HepG2 (cell line): ENCODE measurements around the gene RASSF8.

ENCODE experiments used
- ATF2 ChIP-seq: sonication (generic); formaldehyde crosslinking; IDR thresholded peaks from 2 replicates; pipeline ENCODE4 v1.4.0; 2020; ENCODE audit warnings: missing genetic modification reagents
- LRRFIP1 ChIP-seq: sonication (generic); formaldehyde crosslinking; conservative IDR thresholded peaks from 2 replicates; pipeline ENCODE4 v1.4.0; 2020; ENCODE audit warnings: missing genetic modification reagents
- NFKBIZ ChIP-seq: IDR thresholded peaks from 2 replicates; pipeline ENCODE4 v1.6.1; 2018; ENCODE audit warnings: missing genetic modification reagents, missing compliant biosample characterization
- TAF1 ChIP-seq: sonication (generic); formaldehyde crosslinking; IDR thresholded peaks from 2 replicates; pipeline ENCODE4 v1.4.0; 2020; ENCODE audit warnings: missing genetic modification reagents
- TBL1XR1 ChIP-seq: fragments of 150-350 bp; IDR thresholded peaks from 2 replicates; pipeline ENCODE4 v1.6.1; 2014; ENCODE audit warnings: borderline replicate concordance, low read length; ENCODE audit not compliant: partially characterized antibody
- ZFP41 ChIP-seq: sonication (generic); formaldehyde crosslinking; IDR thresholded peaks from 2 replicates; pipeline ENCODE4 v1.4.0; 2020; ENCODE audit warnings: mild to moderate bottlenecking, missing genetic modification reagents, borderline replicate concordance
- ZNF605 ChIP-seq: sonication (generic); formaldehyde crosslinking; IDR thresholded peaks from 2 replicates; pipeline ENCODE4 v1.8.0; 2022; ENCODE audit warnings: mild to moderate bottlenecking, missing genetic modification reagents
- TF ChIP-seq, protein P1 (sequence below): sonication (generic); formaldehyde crosslinking; IDR thresholded peaks from 2 replicates; pipeline ENCODE4 v1.4.0; 2020; ENCODE audit warnings: mild to moderate bottlenecking, missing genetic modification reagents
- TF ChIP-seq, protein P2 (sequence below): sonication (generic); formaldehyde crosslinking; IDR thresholded peaks from 2 replicates; pipeline ENCODE4 v1.5.0; 2020; ENCODE audit warnings: mild to moderate bottlenecking, missing genetic modification reagents, moderate library complexity
- TF ChIP-seq, protein P3 (sequence below): sonication (generic); formaldehyde crosslinking; IDR thresholded peaks from 2 replicates; pipeline ENCODE4 v1.4.0; 2020; ENCODE audit warnings: missing genetic modification reagents

- TF ChIP-seq ZFP41 (CRISPR knock-in tag) (no peak), NFKBIZ (CRISPR knock-in tag) (no peak), ZNF605 (CRISPR knock-in tag) (no peak), TBL1XR1 (no peak), LRRFIP1 (CRISPR knock-in tag) (no peak), ATF2 (CRISPR knock-in tag) (no peak), TAF1 (CRISPR knock-in tag) (no peak)
- TF ChIP-seq, protein P1, sequence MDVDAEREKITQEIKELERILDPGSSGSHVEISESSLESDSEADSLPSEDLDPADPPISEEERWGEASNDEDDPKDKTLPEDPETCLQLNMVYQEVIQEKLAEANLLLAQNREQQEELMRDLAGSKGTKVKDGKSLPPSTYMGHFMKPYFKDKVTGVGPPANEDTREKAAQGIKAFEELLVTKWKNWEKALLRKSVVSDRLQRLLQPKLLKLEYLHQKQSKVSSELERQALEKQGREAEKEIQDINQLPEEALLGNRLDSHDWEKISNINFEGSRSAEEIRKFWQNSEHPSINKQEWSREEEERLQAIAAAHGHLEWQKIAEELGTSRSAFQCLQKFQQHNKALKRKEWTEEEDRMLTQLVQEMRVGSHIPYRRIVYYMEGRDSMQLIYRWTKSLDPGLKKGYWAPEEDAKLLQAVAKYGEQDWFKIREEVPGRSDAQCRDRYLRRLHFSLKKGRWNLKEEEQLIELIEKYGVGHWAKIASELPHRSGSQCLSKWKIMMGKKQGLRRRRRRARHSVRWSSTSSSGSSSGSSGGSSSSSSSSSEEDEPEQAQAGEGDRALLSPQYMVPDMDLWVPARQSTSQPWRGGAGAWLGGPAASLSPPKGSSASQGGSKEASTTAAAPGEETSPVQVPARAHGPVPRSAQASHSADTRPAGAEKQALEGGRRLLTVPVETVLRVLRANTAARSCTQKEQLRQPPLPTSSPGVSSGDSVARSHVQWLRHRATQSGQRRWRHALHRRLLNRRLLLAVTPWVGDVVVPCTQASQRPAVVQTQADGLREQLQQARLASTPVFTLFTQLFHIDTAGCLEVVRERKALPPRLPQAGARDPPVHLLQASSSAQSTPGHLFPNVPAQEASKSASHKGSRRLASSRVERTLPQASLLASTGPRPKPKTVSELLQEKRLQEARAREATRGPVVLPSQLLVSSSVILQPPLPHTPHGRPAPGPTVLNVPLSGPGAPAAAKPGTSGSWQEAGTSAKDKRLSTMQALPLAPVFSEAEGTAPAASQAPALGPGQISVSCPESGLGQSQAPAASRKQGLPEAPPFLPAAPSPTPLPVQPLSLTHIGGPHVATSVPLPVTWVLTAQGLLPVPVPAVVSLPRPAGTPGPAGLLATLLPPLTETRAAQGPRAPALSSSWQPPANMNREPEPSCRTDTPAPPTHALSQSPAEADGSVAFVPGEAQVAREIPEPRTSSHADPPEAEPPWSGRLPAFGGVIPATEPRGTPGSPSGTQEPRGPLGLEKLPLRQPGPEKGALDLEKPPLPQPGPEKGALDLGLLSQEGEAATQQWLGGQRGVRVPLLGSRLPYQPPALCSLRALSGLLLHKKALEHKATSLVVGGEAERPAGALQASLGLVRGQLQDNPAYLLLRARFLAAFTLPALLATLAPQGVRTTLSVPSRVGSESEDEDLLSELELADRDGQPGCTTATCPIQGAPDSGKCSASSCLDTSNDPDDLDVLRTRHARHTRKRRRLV (CRISPR knock-in tag): no peak
- TF ChIP-seq, protein P2, sequence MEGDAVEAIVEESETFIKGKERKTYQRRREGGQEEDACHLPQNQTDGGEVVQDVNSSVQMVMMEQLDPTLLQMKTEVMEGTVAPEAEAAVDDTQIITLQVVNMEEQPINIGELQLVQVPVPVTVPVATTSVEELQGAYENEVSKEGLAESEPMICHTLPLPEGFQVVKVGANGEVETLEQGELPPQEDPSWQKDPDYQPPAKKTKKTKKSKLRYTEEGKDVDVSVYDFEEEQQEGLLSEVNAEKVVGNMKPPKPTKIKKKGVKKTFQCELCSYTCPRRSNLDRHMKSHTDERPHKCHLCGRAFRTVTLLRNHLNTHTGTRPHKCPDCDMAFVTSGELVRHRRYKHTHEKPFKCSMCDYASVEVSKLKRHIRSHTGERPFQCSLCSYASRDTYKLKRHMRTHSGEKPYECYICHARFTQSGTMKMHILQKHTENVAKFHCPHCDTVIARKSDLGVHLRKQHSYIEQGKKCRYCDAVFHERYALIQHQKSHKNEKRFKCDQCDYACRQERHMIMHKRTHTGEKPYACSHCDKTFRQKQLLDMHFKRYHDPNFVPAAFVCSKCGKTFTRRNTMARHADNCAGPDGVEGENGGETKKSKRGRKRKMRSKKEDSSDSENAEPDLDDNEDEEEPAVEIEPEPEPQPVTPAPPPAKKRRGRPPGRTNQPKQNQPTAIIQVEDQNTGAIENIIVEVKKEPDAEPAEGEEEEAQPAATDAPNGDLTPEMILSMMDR: no peak
- TF ChIP-seq, protein P3, sequence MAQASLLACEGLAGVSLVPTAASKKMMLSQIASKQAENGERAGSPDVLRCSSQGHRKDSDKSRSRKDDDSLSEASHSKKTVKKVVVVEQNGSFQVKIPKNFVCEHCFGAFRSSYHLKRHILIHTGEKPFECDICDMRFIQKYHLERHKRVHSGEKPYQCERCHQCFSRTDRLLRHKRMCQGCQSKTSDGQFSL: no peak
Measured at GRCh38 chr12:26065451-26065850, 107.0 kb downstream of the RASSF8 start.
